OCI-LY1 (cell line): Measurements from ENCODE around the gene ZNF467.

Experiments used
- H2AFZ ChIP-seq: fragments of 200-600 bp; sonication (generic), shearing (Covaris generic); 2 replicates; pipeline ENCODE4 v1.6.0; 2014; ENCODE audit warnings: antibody characterized with exemption, mild to moderate bottlenecking, low read length
- H3F3A ChIP-seq: fragments of 200-600 bp; sonication (generic), shearing (Covaris generic); 2 replicates; pipeline ENCODE4 v1.6.0; 2014; ENCODE audit warnings: mild to moderate bottlenecking, antibody characterized with exemption, low read length, moderate library complexity; ENCODE audit not compliant: insufficient read depth
- H3K27ac ChIP-seq: fragments of 200-600 bp; sonication (generic); 2 replicates; pipeline ENCODE4 v1.5.1; 2014; ENCODE audit warnings: low read length, mixed run types, mild to moderate bottlenecking, low read depth; ENCODE audit not compliant: poor library complexity, severe bottlenecking
- H3K27me3 ChIP-seq: fragments of 200-600 bp; sonication (generic); 2 replicates; pipeline ENCODE4 v1.6.0; 2014; ENCODE audit warnings: antibody characterized with exemption, mild to moderate bottlenecking, low read length, moderate library complexity; ENCODE audit not compliant: insufficient read depth
- H3K36me3 ChIP-seq: fragments of 200-600 bp; sonication (generic); 2 replicates; pipeline ENCODE4 v1.6.1; 2014; ENCODE audit warnings: mild to moderate bottlenecking, antibody characterized with exemption, low read length, moderate library complexity, mixed read lengths; ENCODE audit not compliant: insufficient read depth
- H3K4me1 ChIP-seq: fragments of 200-600 bp; sonication (generic); 2 replicates; pipeline ENCODE4 v1.5.1; 2014; ENCODE audit warnings: mild to moderate bottlenecking, low read length, moderate library complexity; ENCODE audit not compliant: insufficient read depth, severe bottlenecking
- H3K4me2 ChIP-seq: fragments of 200-600 bp; sonication (generic), shearing (Covaris generic); 2 replicates; pipeline ENCODE4 v1.6.1; 2014; ENCODE audit warnings: low read length
- H3K4me3 ChIP-seq: fragments of 200-600 bp; sonication (generic); 2 replicates; pipeline ENCODE4 v1.5.1; 2014; ENCODE audit warnings: low read length, low read depth, mild to moderate bottlenecking, mixed read lengths; ENCODE audit not compliant: poor library complexity, severe bottlenecking
- H3K79me2 ChIP-seq: fragments of 200-600 bp; shearing (Covaris generic); 2 replicates; pipeline ENCODE4 v1.6.1; 2016; ENCODE audit warnings: mixed run types, low read length, mixed read lengths; ENCODE audit not compliant: insufficient read depth
- H3K9ac ChIP-seq: fragments of 200-600 bp; sonication (generic), shearing (Covaris generic); 2 replicates; pipeline ENCODE4 v1.6.1; 2014; ENCODE audit warnings: mild to moderate bottlenecking, low read length, mixed read lengths
- H3K9me2 ChIP-seq: fragments of 200-600 bp; sonication (generic), shearing (Covaris generic); 2 replicates; pipeline ENCODE4 v1.6.1; 2014; ENCODE audit warnings: low read depth, mild to moderate bottlenecking, low read length, mixed read lengths
- H3K9me3 ChIP-seq: fragments of 200-600 bp; shearing (Covaris generic); 2 replicates; pipeline ENCODE4 v1.6.1; 2014; ENCODE audit warnings: low read length, mixed read lengths
- H4K20me1 ChIP-seq: fragments of 200-600 bp; sonication (generic), shearing (Covaris generic); 2 replicates; pipeline ENCODE4 v1.6.0; 2016; ENCODE audit warnings: mild to moderate bottlenecking, low read length; ENCODE audit not compliant: insufficient read depth
- EZH2 ChIP-seq: fragments of 200-600 bp; sonication (generic), shearing (Covaris generic); IDR thresholded peaks from 2 replicates; pipeline ENCODE4 v1.8.0; 2017; ENCODE audit warnings: borderline replicate concordance, mixed run types, mild to moderate bottlenecking, antibody characterized with exemption, low read length, moderate library complexity, mixed read lengths
- TF ChIP-seq, protein P1 (sequence below): fragments of 200-600 bp; sonication (generic), shearing (Covaris generic); IDR thresholded peaks from 2 replicates; pipeline ENCODE4 v1.5.1; 2017; ENCODE audit warnings: mild to moderate bottlenecking, antibody characterized with exemption, low read length, moderate library complexity, mixed read lengths

Gene ZNF467, protein sequence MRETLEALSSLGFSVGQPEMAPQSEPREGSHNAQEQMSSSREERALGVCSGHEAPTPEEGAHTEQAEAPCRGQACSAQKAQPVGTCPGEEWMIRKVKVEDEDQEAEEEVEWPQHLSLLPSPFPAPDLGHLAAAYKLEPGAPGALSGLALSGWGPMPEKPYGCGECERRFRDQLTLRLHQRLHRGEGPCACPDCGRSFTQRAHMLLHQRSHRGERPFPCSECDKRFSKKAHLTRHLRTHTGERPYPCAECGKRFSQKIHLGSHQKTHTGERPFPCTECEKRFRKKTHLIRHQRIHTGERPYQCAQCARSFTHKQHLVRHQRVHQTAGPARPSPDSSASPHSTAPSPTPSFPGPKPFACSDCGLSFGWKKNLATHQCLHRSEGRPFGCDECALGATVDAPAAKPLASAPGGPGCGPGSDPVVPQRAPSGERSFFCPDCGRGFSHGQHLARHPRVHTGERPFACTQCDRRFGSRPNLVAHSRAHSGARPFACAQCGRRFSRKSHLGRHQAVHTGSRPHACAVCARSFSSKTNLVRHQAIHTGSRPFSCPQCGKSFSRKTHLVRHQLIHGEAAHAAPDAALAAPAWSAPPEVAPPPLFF

DNA sequence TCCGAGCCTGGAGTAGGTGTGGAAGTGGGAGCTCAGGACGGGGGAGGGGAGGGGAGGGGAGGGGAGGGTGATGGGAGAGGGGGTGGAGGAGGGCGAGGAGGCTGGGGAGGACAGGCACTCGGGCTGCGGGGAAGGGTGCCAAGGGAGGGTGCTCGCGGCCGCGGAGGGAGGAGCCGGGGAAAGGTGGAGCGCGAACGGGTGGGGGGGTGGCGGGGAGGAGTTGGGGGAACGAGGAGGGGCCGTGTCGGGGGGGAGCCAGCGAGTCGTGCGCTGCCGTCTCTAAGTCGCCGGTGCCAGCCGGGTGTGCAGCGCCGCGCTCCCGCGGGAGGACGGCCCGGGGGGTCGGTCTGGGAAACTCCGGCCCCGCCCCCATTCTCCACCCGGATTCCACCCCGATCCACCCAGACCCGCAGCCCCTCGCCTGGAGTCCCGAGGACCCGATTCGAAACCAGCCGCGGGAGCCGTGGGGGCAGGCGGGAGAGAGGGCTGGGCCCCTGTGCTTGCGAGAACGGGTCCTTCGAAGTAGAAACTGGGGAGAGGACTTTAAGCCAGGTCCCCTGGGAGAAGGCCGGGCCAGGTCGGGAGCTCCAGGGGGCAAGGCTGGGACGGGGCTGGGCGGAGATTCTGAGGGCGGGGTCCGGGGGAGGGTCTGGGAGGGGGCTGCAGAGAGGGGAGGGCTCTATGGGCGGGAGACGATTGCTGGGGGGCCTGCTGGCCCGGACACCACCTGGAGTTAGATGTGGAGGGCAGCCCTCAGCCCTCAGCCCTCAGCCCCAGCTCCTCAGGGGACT is at the start of gene ZNF467:
ZNF467 (minus strand) TSS at position 143 of the 791 bp plus-strand sequence. CDS start 2,556 bp downstream, outside the sequence.
- Histone ChIP-seq H3F3A (no peaks in the 10 kb centered on the region), H4K20me1 (no peaks in the 10 kb centered on the region), H3K4me3 (peak within 1 kb of the TSS; percentile 59), H3K9ac (peak within 1 kb of the TSS; percentile 42; the same call in 1 of the 2 replicates), H3K27me3 (peaks cover 13% of the 10 kb centered on the region; the same call in 1 of the 2 replicates), H3K9me3 (no peaks in the 10 kb centered on the region), H3K36me3 (no peaks in the 10 kb centered on the region), H3K4me2 (peak within 1 kb of the TSS; percentile 76), H3K27ac (no peak within 1 kb of the TSS), H3K79me2 (no peaks in the 10 kb centered on the region), H2AFZ (no peak within 1 kb of the TSS), H3K9me2 (no peaks in the 10 kb centered on the region), H3K4me1 (peaks cover 15% of the 10 kb centered on the region)
- TF ChIP-seq EZH2: no peak
- TF ChIP-seq, protein P1, sequence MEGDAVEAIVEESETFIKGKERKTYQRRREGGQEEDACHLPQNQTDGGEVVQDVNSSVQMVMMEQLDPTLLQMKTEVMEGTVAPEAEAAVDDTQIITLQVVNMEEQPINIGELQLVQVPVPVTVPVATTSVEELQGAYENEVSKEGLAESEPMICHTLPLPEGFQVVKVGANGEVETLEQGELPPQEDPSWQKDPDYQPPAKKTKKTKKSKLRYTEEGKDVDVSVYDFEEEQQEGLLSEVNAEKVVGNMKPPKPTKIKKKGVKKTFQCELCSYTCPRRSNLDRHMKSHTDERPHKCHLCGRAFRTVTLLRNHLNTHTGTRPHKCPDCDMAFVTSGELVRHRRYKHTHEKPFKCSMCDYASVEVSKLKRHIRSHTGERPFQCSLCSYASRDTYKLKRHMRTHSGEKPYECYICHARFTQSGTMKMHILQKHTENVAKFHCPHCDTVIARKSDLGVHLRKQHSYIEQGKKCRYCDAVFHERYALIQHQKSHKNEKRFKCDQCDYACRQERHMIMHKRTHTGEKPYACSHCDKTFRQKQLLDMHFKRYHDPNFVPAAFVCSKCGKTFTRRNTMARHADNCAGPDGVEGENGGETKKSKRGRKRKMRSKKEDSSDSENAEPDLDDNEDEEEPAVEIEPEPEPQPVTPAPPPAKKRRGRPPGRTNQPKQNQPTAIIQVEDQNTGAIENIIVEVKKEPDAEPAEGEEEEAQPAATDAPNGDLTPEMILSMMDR: no peak

DNA sequence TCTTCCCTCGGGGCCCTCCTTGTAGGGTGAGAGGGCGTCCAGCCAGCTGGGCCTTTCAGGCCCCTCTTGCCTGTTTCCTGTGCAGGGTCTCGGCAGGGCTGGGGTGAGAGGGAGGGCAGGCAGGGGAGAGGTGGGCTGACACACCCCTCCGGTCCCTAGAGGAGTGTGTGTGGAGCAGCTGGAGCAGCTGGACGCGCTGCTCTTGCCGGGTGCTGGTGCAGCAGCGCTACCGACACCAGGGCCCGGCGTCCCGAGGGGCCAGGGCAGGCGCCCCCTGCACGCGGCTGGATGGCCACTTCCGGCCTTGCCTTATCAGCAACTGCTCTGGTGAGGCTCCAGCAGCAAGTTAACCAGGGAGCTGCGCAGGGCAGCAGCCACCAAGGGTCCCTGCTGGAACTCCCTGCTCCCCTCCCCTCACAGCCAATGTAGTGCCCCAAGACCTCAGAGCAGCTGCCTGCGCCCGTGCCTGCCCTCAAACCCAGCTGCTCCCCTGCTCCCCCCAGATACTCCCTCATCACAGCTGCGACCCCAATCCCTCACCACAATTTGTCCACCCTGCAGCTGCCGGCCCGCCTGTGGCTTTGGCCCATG is 49.1 kb upstream of the ZNF467 start:
- Histone ChIP-seq H2AFZ (no peak overlapping the region), H3K4me2 (no peak overlapping the region), H3K9me3 (no peaks in the 10 kb centered on the region), H3K27me3 (peaks cover 12% of the 10 kb centered on the region), H3K79me2 (no peaks in the 10 kb centered on the region), H3K9me2 (no peaks in the 10 kb centered on the region), H3K36me3 (no peaks in the 10 kb centered on the region), H3F3A (no peaks in the 10 kb centered on the region), H4K20me1 (no peaks in the 10 kb centered on the region), H3K4me1 (no peaks in the 10 kb centered on the region), H3K9ac (no peak overlapping the region), H3K27ac (no peak overlapping the region), H3K4me3 (no peak overlapping the region)
- TF ChIP-seq, protein P1: no peak
- no peak for TF ChIP-seq EZH2
